Fibroblast of villous mesenchyme (primary cell): Measurements from ENCODE around the gene REX1BD. TPM values are rescaled to one million over a fixed set of nuclear protein-coding genes. Genes with fewer than 3 reads are reported as not detected.
"Not testable (repeated sequence)": the region's sequence is repeated elsewhere in the genome, so short reads cannot be mapped to it uniquely, and the experiment has no call there.

ENCODE experiments used
- DNase-seq: peaks from one replicate; pipeline ENCODE4 v3.0.0-alpha.2; 2010; ENCODE audit warnings: low read depth
- H3K4me3 ChIP-seq: 2 replicates; pipeline ENCODE4 v1.5.1; 2011; ENCODE audit warnings: low read depth, mild to moderate bottlenecking, low read length
- total RNA-seq: library from RNA; depleted of rRNA; stranded (reverse); fragments of >200 nt; gene quantifications from 2 replicates; pipeline ENCODE4 v1.2.3, GENCODE V29; 2012
- TF ChIP-seq, protein P1 (sequence below): IDR thresholded peaks from 2 replicates; pipeline ENCODE4 v1.5.1; 2012; ENCODE audit warnings: low read depth, mild to moderate bottlenecking, low read length; ENCODE audit not compliant: insufficient read depth

Gene REX1BD
- total RNA-seq, 1 donor: 27.6 TPM

DNA sequence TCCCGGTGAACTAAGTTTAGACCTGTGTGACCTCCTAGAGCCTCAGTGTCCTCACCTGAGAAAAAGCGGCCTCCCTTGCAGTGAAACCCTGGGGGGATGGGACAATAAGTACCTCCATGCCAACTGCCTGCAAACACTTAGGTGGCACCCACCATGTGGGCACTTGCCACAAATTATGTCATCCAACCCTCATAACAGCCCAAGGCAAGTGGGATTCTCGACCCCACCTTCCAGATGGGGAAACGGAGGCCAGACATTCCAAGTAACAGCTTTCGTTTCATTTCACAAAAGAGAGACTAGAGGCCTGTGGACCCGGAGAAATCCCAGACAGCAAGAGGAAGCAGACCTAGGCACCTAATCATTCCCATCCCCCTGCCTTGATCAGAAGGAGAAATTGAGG lies 6.9 kb downstream of the REX1BD start:
- DNase-seq: no peak
- TF ChIP-seq, protein P1, sequence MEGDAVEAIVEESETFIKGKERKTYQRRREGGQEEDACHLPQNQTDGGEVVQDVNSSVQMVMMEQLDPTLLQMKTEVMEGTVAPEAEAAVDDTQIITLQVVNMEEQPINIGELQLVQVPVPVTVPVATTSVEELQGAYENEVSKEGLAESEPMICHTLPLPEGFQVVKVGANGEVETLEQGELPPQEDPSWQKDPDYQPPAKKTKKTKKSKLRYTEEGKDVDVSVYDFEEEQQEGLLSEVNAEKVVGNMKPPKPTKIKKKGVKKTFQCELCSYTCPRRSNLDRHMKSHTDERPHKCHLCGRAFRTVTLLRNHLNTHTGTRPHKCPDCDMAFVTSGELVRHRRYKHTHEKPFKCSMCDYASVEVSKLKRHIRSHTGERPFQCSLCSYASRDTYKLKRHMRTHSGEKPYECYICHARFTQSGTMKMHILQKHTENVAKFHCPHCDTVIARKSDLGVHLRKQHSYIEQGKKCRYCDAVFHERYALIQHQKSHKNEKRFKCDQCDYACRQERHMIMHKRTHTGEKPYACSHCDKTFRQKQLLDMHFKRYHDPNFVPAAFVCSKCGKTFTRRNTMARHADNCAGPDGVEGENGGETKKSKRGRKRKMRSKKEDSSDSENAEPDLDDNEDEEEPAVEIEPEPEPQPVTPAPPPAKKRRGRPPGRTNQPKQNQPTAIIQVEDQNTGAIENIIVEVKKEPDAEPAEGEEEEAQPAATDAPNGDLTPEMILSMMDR: no peak
- no peak overlapping the region for H3K4me3 ChIP-seq

DNA sequence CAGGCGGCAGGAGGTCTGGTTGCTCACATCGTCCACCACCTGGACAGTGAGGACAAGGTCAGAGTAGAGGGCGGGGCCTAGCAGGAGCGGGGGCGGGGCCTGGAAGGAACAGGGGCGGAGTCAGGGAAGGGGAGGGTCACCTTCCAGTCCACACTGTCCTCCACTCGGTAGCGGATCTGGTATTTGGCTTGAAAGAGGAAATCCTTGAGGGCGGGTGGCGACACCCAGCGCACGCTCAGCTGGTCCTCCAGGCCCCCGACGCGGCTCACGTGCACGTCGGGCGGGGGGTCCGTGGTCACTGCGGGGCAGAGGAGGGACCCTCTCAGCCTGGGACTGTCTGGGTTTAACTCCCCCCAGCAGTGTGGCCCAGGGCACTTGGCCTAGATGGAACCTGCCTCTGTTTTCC lies 8.2 kb downstream of the REX1BD start:
- TF ChIP-seq, protein P1: no peak
- peak; percentile 31 for DNase-seq

DNA sequence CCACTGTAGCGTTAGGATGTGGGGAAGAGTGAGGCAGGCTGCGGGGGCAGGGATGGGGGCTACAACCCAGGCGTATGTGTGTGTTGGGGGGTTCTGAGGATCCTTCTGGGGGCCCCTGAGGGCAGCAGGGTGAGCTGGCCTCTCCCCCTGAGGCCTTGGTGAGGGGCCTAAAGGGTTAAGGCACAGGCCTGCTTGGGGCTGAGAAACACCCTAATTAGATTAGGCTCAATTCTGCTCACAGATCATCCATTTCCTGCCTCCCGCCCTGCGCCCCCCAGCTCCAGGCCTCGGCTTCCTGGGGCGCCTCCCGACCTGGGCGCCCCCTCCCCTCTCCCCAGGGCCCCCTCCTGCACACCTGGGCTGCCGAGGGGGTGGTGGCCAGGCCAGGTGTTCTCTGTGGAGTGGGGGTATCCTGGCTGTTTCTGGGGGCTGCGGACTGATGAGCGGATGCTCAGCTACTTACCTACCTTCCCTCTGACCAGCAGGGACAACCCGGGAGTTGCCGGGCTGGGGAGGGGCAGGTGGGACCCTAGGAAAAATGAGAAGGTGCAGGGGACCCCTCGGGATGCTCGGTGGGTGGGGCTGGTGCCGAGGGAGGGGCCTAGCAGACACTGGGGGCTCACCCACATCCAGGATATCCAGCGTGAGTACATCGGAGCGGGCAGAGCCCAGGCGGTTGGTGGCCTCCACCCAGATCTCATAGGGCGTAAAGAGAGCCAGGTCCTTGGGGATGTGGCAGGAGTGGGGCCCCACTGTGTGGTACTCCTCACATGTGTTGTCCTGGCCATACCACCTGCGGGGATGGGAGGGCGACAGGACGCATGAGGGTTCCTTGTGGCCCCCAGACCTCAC lies 9.4 kb downstream of the REX1BD start:
- TF ChIP-seq, protein P1: no peak
- H3K4me3 ChIP-seq: no peak overlapping the region
- no peak for DNase-seq

More for the DNA sequence above, 8.2 kb downstream of the REX1BD start:
- H3K4me3 ChIP-seq: no peak overlapping the region

DNA sequence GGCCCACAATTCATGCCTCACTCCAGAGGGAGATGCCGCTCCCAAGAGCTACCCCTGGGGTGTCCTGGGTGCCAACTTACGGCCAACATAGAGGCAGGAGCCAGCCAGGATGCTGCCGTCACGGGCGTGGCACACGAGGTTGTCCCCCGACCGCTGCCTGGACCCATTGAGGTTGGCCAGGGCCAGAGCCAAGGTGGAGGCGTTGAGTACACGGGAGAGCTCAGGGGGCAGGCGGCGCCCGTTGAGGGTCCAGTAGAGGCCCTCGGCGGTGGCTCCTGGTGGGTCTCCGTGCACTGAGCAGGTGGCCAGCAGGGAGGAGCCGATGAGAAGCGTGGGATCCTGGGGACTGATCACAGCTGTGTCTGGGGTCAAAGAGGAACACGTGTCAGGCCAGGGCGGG lies 10.9 kb downstream of the REX1BD start:
- no peak overlapping the region for H3K4me3 ChIP-seq
- DNase-seq: no peak
- TF ChIP-seq, protein P1: no peak

DNA sequence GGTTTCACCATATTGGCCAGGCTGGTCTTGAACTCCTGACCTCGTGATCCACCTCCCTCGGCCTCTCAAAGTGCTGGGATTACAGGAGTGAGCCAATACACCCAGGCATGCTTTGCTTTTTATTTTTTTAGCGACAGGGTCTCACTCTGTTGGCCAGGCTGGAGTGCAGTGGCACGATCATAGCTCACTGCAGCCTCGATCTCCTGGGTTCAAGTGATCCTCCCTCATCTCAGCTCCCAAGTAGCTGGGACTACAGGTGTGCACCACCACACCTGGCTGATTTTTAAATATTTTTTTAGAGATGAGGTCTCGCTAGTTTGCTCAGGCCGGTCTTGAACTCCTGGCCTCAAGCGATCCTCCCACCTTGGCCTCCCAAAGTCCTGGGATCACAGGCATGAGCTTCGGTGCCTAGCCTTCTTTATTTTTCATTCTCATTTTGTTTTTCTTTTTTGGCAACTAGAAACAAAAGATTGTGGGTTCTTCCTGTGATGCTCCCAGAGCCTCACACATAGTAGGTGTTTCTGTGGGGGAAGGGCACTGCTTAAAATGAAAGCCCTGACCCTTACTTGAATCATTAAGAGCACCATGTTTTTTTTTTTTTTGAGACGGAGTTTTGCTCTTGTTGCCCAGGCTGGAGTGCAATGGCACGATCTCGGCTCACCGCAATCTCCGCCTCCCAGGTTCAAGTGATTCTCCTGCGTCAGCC lies 12.2 kb downstream of the REX1BD start:
- H3K4me3 ChIP-seq, DNase-seq: not testable (repeated sequence)

DNA sequence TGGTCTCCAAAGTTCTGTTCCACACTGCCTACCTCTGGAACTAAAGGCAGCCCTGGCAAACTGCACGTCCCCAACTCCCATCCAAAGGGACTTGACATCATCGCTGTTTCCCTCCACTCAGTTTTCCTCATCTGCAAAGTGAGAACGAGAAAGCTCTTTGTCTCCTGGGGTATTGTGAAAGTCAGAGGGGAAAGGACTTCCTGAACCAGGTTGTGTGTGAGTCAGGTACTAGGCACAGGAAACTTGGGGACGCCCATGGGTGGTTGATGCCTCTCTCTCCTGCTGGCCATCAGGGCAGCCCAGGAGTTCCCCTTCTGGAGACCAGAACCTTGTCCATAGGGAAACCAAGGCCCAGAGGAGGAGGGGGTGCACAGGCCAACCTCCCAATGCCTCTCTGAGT lies 13.3 kb downstream of the REX1BD start:
- no peak overlapping the region for H3K4me3 ChIP-seq
- TF ChIP-seq, protein P1: no peak
- no peak for DNase-seq

DNA sequence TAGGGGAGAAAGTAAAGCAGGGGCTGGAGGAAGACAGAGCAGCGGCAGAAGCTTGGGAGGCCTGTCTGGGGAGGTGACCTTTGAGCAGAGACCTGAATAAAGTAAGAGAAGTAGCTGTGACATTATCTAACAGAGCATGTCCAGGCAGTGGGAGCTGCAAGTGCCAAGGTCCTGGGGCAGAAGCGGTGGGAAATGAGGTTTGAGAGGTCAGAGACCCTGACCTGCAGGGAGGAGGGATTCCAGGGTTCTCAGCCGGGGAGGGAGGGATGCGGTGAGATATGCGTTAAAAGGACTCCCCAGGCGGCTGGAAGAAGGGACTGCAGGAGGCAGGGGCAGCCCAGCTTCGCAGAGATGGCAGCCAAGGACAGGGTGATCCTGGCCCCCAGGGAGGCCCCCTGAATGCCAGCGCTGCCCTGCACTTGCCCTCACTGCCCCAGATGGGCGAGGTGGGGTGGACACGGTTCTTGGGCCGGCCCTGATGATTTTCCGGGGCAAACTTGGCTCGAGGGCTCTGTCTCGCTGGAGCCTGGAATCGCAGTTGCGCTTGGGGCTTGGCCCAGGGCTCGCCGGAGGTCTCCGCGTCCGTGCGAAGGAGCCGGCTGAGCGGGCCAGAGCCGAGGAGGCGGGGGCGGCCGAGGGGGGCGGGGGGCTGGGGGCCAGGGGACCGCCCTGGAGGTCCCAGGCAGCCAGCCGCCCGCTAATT lies 14.8 kb downstream of the REX1BD start:
- TF ChIP-seq, protein P1: peak; percentile 20
- DNase-seq: no peak
- H3K4me3 ChIP-seq: no peak overlapping the region
